Measurements from ENCODE around the gene VWA2. TPM values are rescaled to one million over a fixed set of nuclear protein-coding genes. Genes with fewer than 3 reads are reported as not detected.

Gene VWA2
- total and polyA plus RNA-seq, 10 of the 15 experiments (the other 5 are each of a cell fraction or from before 2014, with no cell fraction given): 0.03 TPM; not detected in 9

GRCh38 chr10:114233482-114233881 is 5.6 kb upstream of the VWA2 start:
- intact Hi-C loops (cut with micrococcal nuclease; ENCODE audit: unreplicated experiment) (no loop called here), in situ Hi-C loops (cut with MboI) (no loop called here)
- no peak for DNase-seq (ENCODE audit: low read depth, low spot score)
- Histone ChIP-seq H3K27ac (ENCODE audit: control insufficient read depth, insufficient read depth) (no peak overlapping the region), H3K9ac (ENCODE audit: control insufficient read depth, insufficient read depth, low read length) (no peak overlapping the region), H3K36me3 (ENCODE audit: control insufficient read depth in 2 of 2, insufficient read depth in 2 of 2, low read length in 1 of 2) (no peaks in the 10 kb centered on the region), H3K4me2 (ENCODE audit: control insufficient read depth, insufficient read depth) (no peak overlapping the region), H3K4me3 (no peak overlapping the region), H4K20me1 (ENCODE audit: control insufficient read depth, insufficient read depth) (no peaks in the 10 kb centered on the region), H3K27me3 (replicated peaks in 1 of 2; ENCODE audit: control insufficient read depth in 2 of 2, insufficient read depth in 2 of 2, low read length in 1 of 2) (peaks cover 2 to 8% of the 10 kb centered on the region in 2 experiments; a peak in 3 of 4 replicates), H3K79me2 (ENCODE audit: control insufficient read depth, insufficient read depth, low read length) (no peaks in the 10 kb centered on the region), H3K4me1 (ENCODE audit: control insufficient read depth, insufficient read depth, low read length) (no peaks in the 10 kb centered on the region), H3K9me3 (replicated peaks; ENCODE audit: control insufficient read depth, insufficient read depth, low read length) (no peaks in the 10 kb centered on the region), H2AFZ (ENCODE audit: control insufficient read depth, low read depth, low read length) (no peak overlapping the region)
- RAD21 ChIA-PET (ENCODE audit: unreplicated experiment): interaction anchor here (1.6 kb wide), 1 partner anchor 71 kb away, joined by 3 read pairs; no protein-coding TSS in a partner anchor
- WGBS (ENCODE audit: insufficient coverage, insufficient replicate concordance, low lambda C conversion rate, missing lambda C conversion rate): 28% methylated on average over 6 of the region's 6 CpGs
- TF ChIP-seq RELB (IDR thresholded peaks at IDR 0.05; ENCODE audit: low read depth) (no peak), PAX5 (IDR thresholded peaks at IDR 0.05; ENCODE audit: borderline replicate concordance, low read depth, low read length) (no peak), GABPA (IDR thresholded peaks at IDR 0.05; ENCODE audit: low read depth) (no peak), YBX1 (IDR thresholded peaks at IDR 0.05) (no peak), LARP7 (IDR thresholded peaks at IDR 0.05) (no peak)
- SMC1A ChIA-PET (ENCODE audit: uncharacterized antibody, unreplicated experiment): interaction anchor here (0.9 to 1.5 kb wide), 3 partner anchors 11 to 91 kb away, joined by 3 read pairs; no protein-coding TSS in a partner anchor
- no TSS peak for BruUV-seq (replicated peaks)
- no peak for FAIRE-seq
- no peak for ATAC-seq
- POLR2A ChIA-PET: no interaction called here
- CTCF ChIA-PET: no interaction called here

GRCh38 chr10:114234132-114234531 is 4.9 kb upstream of the VWA2 start:
- in situ Hi-C loops (cut with MboI) (no loop called here), intact Hi-C loops (cut with micrococcal nuclease; ENCODE audit: unreplicated experiment) (no loop called here)
- POLR2A ChIA-PET: no interaction called here
- ATAC-seq (no peak), FAIRE-seq (no peak), DNase-seq (ENCODE audit: low read depth, low spot score) (no peak)
- Histone ChIP-seq H3K36me3 (ENCODE audit: control insufficient read depth in 2 of 2, insufficient read depth in 2 of 2, low read length in 1 of 2) (no peaks in the 10 kb centered on the region), H3K9me3 (replicated peaks; ENCODE audit: control insufficient read depth, insufficient read depth, low read length) (no peaks in the 10 kb centered on the region), H3K4me2 (ENCODE audit: control insufficient read depth, insufficient read depth) (no peak overlapping the region), H4K20me1 (ENCODE audit: control insufficient read depth, insufficient read depth) (no peaks in the 10 kb centered on the region), H3K27ac (ENCODE audit: control insufficient read depth, insufficient read depth) (no peak overlapping the region), H3K4me3 (no peak overlapping the region), H3K9ac (ENCODE audit: control insufficient read depth, insufficient read depth, low read length) (no peak overlapping the region), H3K27me3 (replicated peaks in 1 of 2; ENCODE audit: control insufficient read depth in 2 of 2, insufficient read depth in 2 of 2, low read length in 1 of 2) (peaks cover 2 to 8% of the 10 kb centered on the region in 2 experiments; a peak in 3 of 4 replicates), H3K4me1 (ENCODE audit: control insufficient read depth, insufficient read depth, low read length) (no peaks in the 10 kb centered on the region), H2AFZ (ENCODE audit: control insufficient read depth, low read depth, low read length) (no peak overlapping the region), H3K79me2 (ENCODE audit: control insufficient read depth, insufficient read depth, low read length) (no peaks in the 10 kb centered on the region)
- SMC1A ChIA-PET (ENCODE audit: uncharacterized antibody, unreplicated experiment): no interaction called here
- CTCF ChIA-PET: no interaction called here
- RAD21 ChIA-PET (ENCODE audit: unreplicated experiment): no interaction called here
- BruUV-seq (replicated peaks): no TSS peak
- TF ChIP-seq RELA (IDR thresholded peaks at IDR 0.05; ENCODE audit: borderline replicate concordance, partially characterized antibody): no peak
- TF ChIP-seq BCLAF1 (IDR thresholded peaks at IDR 0.05): no peak
- no peak for TF ChIP-seq EZH2 (IDR thresholded peaks at IDR 0.05; ENCODE audit: borderline replicate concordance, control insufficient read depth, low read depth, low read length)
- no peak for TF ChIP-seq ZNF622 (IDR thresholded peaks at IDR 0.05)
- no peak for TF ChIP-seq FOS (IDR thresholded peaks at IDR 0.05; ENCODE audit: borderline replicate concordance, extremely low read depth, insufficient read length)
- TF ChIP-seq RUNX3 (IDR thresholded peaks at IDR 0.05; ENCODE audit: low read length): no peak
- TF ChIP-seq CBX5 (IDR thresholded peaks at IDR 0.05; ENCODE audit: low read depth): no peak
- TF ChIP-seq TARDBP (IDR thresholded peaks at IDR 0.05; ENCODE audit: borderline replicate concordance): no peak
- TF ChIP-seq CBFB (IDR thresholded peaks at IDR 0.05; ENCODE audit: low read depth): no peak
